ENCODE measurements around the gene VAMP3.

VAMP3 gene

GRCh38 chr1:7744882-7745281, 26.2 kb upstream of the VAMP3 start:
- Histone ChIP-seq H3K36me3 (ENCODE audit: control insufficient read depth in 2 of 2, insufficient read depth in 2 of 2, low read length in 2 of 2) (no peaks in the 10 kb centered on the region), H3K4me1 (ENCODE audit: control insufficient read depth in 2 of 2, insufficient read depth in 2 of 2, low read length in 2 of 2) (no peaks in the 10 kb centered on the region), H3K27me3 (ENCODE audit: control insufficient read depth in 2 of 2, insufficient read depth in 2 of 2, low read length in 2 of 2) (no peaks in the 10 kb centered on the region), H3K9me3 (ENCODE audit: control insufficient read depth in 2 of 2, low read length in 2 of 2) (no peaks in the 10 kb centered on the region), H3K9ac (ENCODE audit: low read depth in 1 of 2, low read length in 2 of 2) (no peak overlapping the region), H3K4me3 (ENCODE audit: low read length in 2 of 2) (no peak overlapping the region), H3K27ac (ENCODE audit: low read depth in 2 of 2, low read length in 2 of 2) (no peak overlapping the region)

DNA sequence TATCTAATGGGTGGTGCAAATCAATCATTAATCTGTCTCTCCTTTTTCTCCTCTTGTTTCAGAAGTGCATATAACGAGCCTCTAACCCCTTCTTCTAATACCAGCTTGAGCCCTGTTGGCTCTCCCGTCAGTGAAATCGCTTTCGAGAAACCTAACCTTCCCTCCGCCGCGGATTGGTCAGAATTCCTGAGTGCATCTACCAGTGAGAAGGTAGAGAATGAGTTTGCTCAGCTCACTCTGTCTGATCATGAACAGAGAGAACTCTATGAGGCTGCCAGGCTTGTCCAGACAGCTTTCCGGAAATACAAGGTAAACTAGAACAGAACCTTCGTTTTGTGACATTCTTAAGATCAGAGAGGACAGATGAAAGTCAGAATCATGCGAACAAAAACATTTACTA, 25.3 kb upstream of the VAMP3 start:
- Histone ChIP-seq H3K4me3 (ENCODE audit: low read length in 2 of 2) (no peak overlapping the region), H3K4me1 (ENCODE audit: control insufficient read depth in 2 of 2, insufficient read depth in 2 of 2, low read length in 2 of 2) (no peaks in the 10 kb centered on the region), H3K9me3 (ENCODE audit: control insufficient read depth in 2 of 2, low read length in 2 of 2) (no peaks in the 10 kb centered on the region), H3K27ac (ENCODE audit: low read depth in 2 of 2, low read length in 2 of 2) (no peak overlapping the region), H3K27me3 (ENCODE audit: control insufficient read depth in 2 of 2, insufficient read depth in 2 of 2, low read length in 2 of 2) (no peaks in the 10 kb centered on the region), H3K9ac (ENCODE audit: low read depth in 1 of 2, low read length in 2 of 2) (no peak overlapping the region), H3K36me3 (ENCODE audit: control insufficient read depth in 2 of 2, insufficient read depth in 2 of 2, low read length in 2 of 2) (no peaks in the 10 kb centered on the region)

DNA sequence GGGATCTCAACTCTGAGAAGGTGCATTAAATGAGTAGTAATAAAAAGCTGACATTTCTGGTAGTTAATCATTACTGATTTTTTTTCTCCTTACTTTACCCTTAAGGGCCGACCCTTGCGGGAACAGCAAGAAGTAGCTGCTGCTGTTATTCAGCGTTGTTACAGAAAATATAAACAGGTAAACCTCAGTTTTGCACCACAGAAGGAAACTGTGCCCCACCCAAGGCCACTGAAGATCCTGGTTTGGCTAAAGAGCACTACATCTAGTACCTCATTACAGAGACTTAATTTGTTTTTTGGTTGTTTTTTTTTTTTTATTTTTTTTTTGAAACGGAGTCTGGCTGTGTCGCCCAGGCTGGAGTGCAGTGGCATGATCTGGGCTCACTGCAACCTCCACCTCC, 23.5 kb upstream of the VAMP3 start:
- Histone ChIP-seq H3K27ac (ENCODE audit: low read depth in 2 of 2, low read length in 2 of 2) (no peak overlapping the region), H3K9ac (ENCODE audit: low read depth in 1 of 2, low read length in 2 of 2) (no peak overlapping the region), H3K4me1 (ENCODE audit: control insufficient read depth in 2 of 2, insufficient read depth in 2 of 2, low read length in 2 of 2) (peaks cover under 1 to 2% of the 10 kb centered on the region in 2 donors), H3K36me3 (ENCODE audit: control insufficient read depth in 2 of 2, insufficient read depth in 2 of 2, low read length in 2 of 2) (no peaks in the 10 kb centered on the region), H3K27me3 (ENCODE audit: control insufficient read depth in 2 of 2, insufficient read depth in 2 of 2, low read length in 2 of 2) (no peaks in the 10 kb centered on the region), H3K9me3 (ENCODE audit: control insufficient read depth in 2 of 2, low read length in 2 of 2) (no peaks in the 10 kb centered on the region), H3K4me3 (ENCODE audit: low read length in 2 of 2) (no peak overlapping the region)

GRCh38 chr1:7749126-7749525, 22.0 kb upstream of the VAMP3 start:
- H3K4me3 ChIP-seq (ENCODE audit: low read length in 2 of 2) = no peak overlapping the region
- H3K9me3 ChIP-seq (ENCODE audit: control insufficient read depth in 2 of 2, low read length in 2 of 2) = no peaks in the 10 kb centered on the region
- H3K27ac ChIP-seq (ENCODE audit: low read depth in 2 of 2, low read length in 2 of 2) = no peak overlapping the region
- no peak overlapping the region for H3K9ac ChIP-seq (ENCODE audit: low read depth in 1 of 2, low read length in 2 of 2)
- H3K27me3 ChIP-seq (ENCODE audit: control insufficient read depth in 2 of 2, insufficient read depth in 2 of 2, low read length in 2 of 2) = no peaks in the 10 kb centered on the region
- H3K36me3 ChIP-seq (ENCODE audit: control insufficient read depth in 2 of 2, insufficient read depth in 2 of 2, low read length in 2 of 2) = no peaks in the 10 kb centered on the region
- peaks cover 7% of the 10 kb centered on the region in 2 donors for H3K4me1 ChIP-seq (ENCODE audit: control insufficient read depth in 2 of 2, insufficient read depth in 2 of 2, low read length in 2 of 2)

GRCh38 chr1:7751174-7751573, 19.9 kb upstream of the VAMP3 start:
- H3K36me3 ChIP-seq (ENCODE audit: control insufficient read depth in 2 of 2, insufficient read depth in 2 of 2, low read length in 2 of 2) = no peaks in the 10 kb centered on the region
- no peak overlapping the region for H3K9ac ChIP-seq (ENCODE audit: low read depth in 1 of 2, low read length in 2 of 2)
- H3K27ac ChIP-seq (ENCODE audit: low read depth in 2 of 2, low read length in 2 of 2) = no peak overlapping the region

GRCh38 chr1:7752512-7753417, 18.3 kb upstream of the VAMP3 start:
- Histone ChIP-seq H3K27ac (ENCODE audit: low read depth in 2 of 2, low read length in 2 of 2) (no peak overlapping the region), H3K4me1 (ENCODE audit: control insufficient read depth in 2 of 2, insufficient read depth in 2 of 2, low read length in 2 of 2) (peaks cover 7% of the 10 kb centered on the region in 2 donors), H3K4me3 (ENCODE audit: low read length in 2 of 2) (peak overlapping the region; percentile 54 to 64), H3K27me3 (ENCODE audit: control insufficient read depth in 2 of 2, insufficient read depth in 2 of 2, low read length in 2 of 2) (no peaks in the 10 kb centered on the region), H3K9me3 (ENCODE audit: control insufficient read depth in 2 of 2, low read length in 2 of 2) (no peaks in the 10 kb centered on the region), H3K36me3 (ENCODE audit: control insufficient read depth in 2 of 2, insufficient read depth in 2 of 2, low read length in 2 of 2) (no peaks in the 10 kb centered on the region), H3K9ac (ENCODE audit: low read depth in 1 of 2, low read length in 2 of 2) (no peak overlapping the region)

More at GRCh38 chr1:7751174-7751573, 19.9 kb upstream of the VAMP3 start:
- H3K27me3 ChIP-seq (ENCODE audit: control insufficient read depth in 2 of 2, insufficient read depth in 2 of 2, low read length in 2 of 2) = no peaks in the 10 kb centered on the region
- H3K4me1 ChIP-seq (ENCODE audit: control insufficient read depth in 2 of 2, insufficient read depth in 2 of 2, low read length in 2 of 2) = peaks cover 7% of the 10 kb centered on the region in 2 donors
- H3K9me3 ChIP-seq (ENCODE audit: control insufficient read depth in 2 of 2, low read length in 2 of 2) = no peaks in the 10 kb centered on the region
- no peak overlapping the region for H3K4me3 ChIP-seq (ENCODE audit: low read length in 2 of 2)

- H3K4me1 ChIP-seq (ENCODE audit: control insufficient read depth in 2 of 2, insufficient read depth in 2 of 2, low read length in 2 of 2) = peaks cover 7% of the 10 kb centered on the region in 2 donors
- H3K9me3 ChIP-seq (ENCODE audit: control insufficient read depth in 2 of 2, low read length in 2 of 2) = no peaks in the 10 kb centered on the region
- H3K36me3 ChIP-seq (ENCODE audit: control insufficient read depth in 2 of 2, insufficient read depth in 2 of 2, low read length in 2 of 2) = no peaks in the 10 kb centered on the region
- no peak overlapping the region for H3K9ac ChIP-seq (ENCODE audit: low read depth in 1 of 2, low read length in 2 of 2)
- no peak overlapping the region for H3K27ac ChIP-seq (ENCODE audit: low read depth in 2 of 2, low read length in 2 of 2)
- no peak overlapping the region for H3K4me3 ChIP-seq (ENCODE audit: low read length in 2 of 2)
- no peaks in the 10 kb centered on the region for H3K27me3 ChIP-seq (ENCODE audit: control insufficient read depth in 2 of 2, insufficient read depth in 2 of 2, low read length in 2 of 2)
Measured at GRCh38 chr1:7753641-7754040, 17.5 kb upstream of the VAMP3 start.

DNA sequence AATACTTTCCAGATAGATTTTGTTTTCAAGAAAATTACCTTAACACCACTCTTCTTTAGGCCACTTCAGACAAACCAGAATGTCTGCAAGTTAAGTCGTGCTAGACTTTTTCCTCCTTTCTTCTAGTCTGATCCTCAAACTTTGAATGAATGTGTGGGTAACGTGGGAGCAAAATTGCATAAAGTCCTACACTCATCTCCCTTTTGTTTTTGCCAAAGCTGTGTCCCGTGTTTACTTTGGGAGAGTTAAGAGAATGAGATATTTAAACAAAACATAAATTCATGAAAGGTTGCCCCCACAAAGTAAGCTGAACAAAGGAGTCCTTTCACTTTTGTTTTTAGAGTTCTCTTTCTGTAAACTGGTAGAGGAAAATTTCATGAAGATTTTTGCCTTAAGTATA, 16.9 kb upstream of the VAMP3 start:
- Histone ChIP-seq H3K27ac (ENCODE audit: low read depth in 2 of 2, low read length in 2 of 2) (no peak overlapping the region), H3K36me3 (ENCODE audit: control insufficient read depth in 2 of 2, insufficient read depth in 2 of 2, low read length in 2 of 2) (no peaks in the 10 kb centered on the region), H3K4me3 (ENCODE audit: low read length in 2 of 2) (no peak overlapping the region), H3K4me1 (ENCODE audit: control insufficient read depth in 2 of 2, insufficient read depth in 2 of 2, low read length in 2 of 2) (peaks cover 7% of the 10 kb centered on the region in 2 donors), H3K9ac (ENCODE audit: low read depth in 1 of 2, low read length in 2 of 2) (no peak overlapping the region), H3K9me3 (ENCODE audit: control insufficient read depth in 2 of 2, low read length in 2 of 2) (no peaks in the 10 kb centered on the region), H3K27me3 (ENCODE audit: control insufficient read depth in 2 of 2, insufficient read depth in 2 of 2, low read length in 2 of 2) (no peaks in the 10 kb centered on the region)

- Histone ChIP-seq H3K4me1 (ENCODE audit: control insufficient read depth in 2 of 2, insufficient read depth in 2 of 2, low read length in 2 of 2) (peaks cover 7% of the 10 kb centered on the region in 2 donors), H3K27me3 (ENCODE audit: control insufficient read depth in 2 of 2, insufficient read depth in 2 of 2, low read length in 2 of 2) (no peaks in the 10 kb centered on the region), H3K27ac (ENCODE audit: low read depth in 2 of 2, low read length in 2 of 2) (no peak overlapping the region), H3K4me3 (ENCODE audit: low read length in 2 of 2) (no peak overlapping the region), H3K9me3 (ENCODE audit: control insufficient read depth in 2 of 2, low read length in 2 of 2) (no peaks in the 10 kb centered on the region), H3K36me3 (ENCODE audit: control insufficient read depth in 2 of 2, insufficient read depth in 2 of 2, low read length in 2 of 2) (no peaks in the 10 kb centered on the region), H3K9ac (ENCODE audit: low read depth in 1 of 2, low read length in 2 of 2) (no peak overlapping the region)
Measured at GRCh38 chr1:7755448-7755847, 15.6 kb upstream of the VAMP3 start.

DNA sequence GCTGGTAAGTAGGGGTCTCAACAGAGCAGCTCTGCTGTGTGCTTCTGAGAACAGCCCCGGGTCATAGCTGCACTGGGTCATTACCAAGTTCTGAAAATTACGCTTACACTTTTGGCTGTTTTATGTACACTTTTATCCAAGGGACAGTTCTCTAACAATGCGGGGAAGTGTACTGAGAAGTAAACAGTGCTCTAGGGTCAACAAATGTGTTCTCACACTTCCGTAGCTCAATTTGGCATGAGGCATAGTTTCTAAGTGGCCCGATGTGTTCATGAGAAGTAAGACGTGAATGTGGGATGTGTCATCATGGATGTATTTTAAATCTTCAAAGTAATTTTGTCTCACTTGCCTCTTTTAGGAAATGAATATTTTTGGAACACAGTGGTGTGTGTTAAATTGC, 10.9 kb upstream of the VAMP3 start:
- H3K36me3 ChIP-seq (ENCODE audit: control insufficient read depth in 2 of 2, insufficient read depth in 2 of 2, low read length in 2 of 2) = no peaks in the 10 kb centered on the region
- H3K4me1 ChIP-seq (ENCODE audit: control insufficient read depth in 2 of 2, insufficient read depth in 2 of 2, low read length in 2 of 2) = no peaks in the 10 kb centered on the region
- H3K27me3 ChIP-seq (ENCODE audit: control insufficient read depth in 2 of 2, insufficient read depth in 2 of 2, low read length in 2 of 2) = no peaks in the 10 kb centered on the region
- no peak overlapping the region for H3K9ac ChIP-seq (ENCODE audit: low read depth in 1 of 2, low read length in 2 of 2)
- no peak overlapping the region for H3K27ac ChIP-seq (ENCODE audit: low read depth in 2 of 2, low read length in 2 of 2)
- no peak overlapping the region for H3K4me3 ChIP-seq (ENCODE audit: low read length in 2 of 2)
- no peaks in the 10 kb centered on the region for H3K9me3 ChIP-seq (ENCODE audit: control insufficient read depth in 2 of 2, low read length in 2 of 2)

Data from mucosa of rectum (tissue), 2 donors.